HT-29 (cell line): Measurements from ENCODE around the gene PEPD. TPM values are rescaled to one million over a fixed set of nuclear protein-coding genes. Genes with fewer than 3 reads are reported as not detected.
A peak's percentile ranks its signal among the peaks of the same experiment; 100 is the strongest.

Source experiments
- DNase-seq: peaks from one replicate; pipeline ENCODE4 v3.0.0-alpha.2; 2015; ENCODE audit warnings: low spot score
- total RNA-seq: library from RNA; depleted of rRNA; stranded (reverse); fragments of >200 nt; shearing (Covaris generic); gene quantifications from 2 replicates; pipeline ENCODE4 v1.2.3, GENCODE V29; 2014

PEPD gene
- total RNA-seq, 1 experiment from 2014 or later: 66.1 TPM

GRCh38 chr19:33422369-33423180, 99.0 kb downstream of the PEPD start:
- DNase-seq: no peak

DNA sequence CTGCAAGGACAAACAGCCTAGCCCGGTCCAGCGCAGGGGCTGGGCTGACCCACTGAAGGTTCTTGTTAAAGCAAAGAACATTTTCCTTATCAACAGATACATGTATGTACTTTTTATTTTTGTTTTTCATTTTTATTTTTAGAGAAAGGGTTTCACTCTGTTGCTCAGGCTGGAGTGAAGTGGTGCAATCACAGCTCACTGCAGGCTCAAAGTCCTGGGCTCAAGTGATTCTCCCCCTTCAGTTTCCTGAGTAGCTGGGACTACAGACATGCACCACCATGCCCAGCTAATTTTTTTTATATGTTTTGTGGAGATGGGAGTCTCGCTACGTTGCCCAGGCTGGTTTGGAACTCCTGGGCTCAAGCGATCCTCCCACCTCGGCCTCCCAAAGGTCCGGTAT, 100.2 kb downstream of the PEPD start:
- DNase-seq: no peak

DNA sequence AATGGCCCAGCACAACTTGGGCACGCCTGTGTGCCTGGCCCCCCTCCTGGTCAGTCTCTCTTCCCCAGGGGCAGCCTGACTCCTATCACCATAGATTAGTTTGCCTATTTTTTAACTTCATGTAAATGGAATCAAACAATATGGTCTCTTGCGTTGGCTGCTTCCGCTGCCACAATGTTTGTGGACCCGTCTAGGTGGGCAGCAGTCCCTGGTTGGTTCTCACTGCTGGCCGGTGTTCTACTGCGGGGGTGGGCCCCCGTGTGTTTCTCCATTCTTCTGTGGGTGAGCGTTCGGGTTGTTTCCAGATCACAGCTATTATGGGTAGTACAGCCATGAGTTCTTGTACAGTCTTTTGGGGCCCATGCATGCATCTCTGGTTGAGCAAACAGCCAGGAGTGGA, 100.8 kb downstream of the PEPD start:
- no peak for DNase-seq

DNA sequence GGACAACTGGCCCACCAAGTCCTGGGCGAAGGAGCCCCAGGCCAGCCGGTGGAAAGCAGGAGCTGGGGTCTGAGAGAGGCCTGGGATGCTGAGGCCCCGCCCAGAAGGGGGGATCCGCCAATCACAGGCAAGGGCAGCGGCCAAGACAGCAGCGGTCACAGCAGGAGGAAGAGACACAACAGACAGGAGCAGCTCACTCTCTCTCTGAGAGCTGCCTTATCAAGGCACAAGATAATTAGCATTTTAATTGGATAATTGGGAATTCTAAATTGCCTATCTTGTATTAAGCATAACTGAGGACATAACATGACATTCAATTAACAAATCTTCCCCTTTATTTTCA, 101.8 kb downstream of the PEPD start:
- no peak for DNase-seq

GRCh38 chr19:33418871-33419787, 102.5 kb downstream of the PEPD start:
- DNase-seq: no peak

DNA sequence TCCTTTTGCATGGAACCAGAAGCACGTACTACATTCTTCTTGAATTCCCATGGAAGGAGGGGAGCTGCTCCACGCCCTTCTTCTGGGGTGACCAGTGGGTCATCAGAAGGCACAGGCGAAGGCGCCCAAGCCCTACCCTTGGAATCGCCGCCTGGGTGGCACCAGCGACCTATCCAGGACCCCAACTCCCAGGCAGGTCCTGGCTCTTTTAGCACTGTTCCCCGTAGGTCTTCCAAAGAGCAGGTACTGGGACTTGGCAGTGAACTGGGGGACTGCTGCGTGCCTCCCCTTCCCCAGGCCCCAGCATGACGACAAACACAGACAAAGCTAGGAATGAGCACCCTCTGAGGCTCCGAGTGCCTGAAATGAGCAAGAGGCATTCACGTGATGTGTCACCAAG, 103.1 kb downstream of the PEPD start:
- no peak for DNase-seq

GRCh38 chr19:33417751-33418150, 103.8 kb downstream of the PEPD start:
- DNase-seq: no peak

- peak; percentile 93 for DNase-seq
Measured at GRCh38 chr19:33416307-33417215, 105.0 kb downstream of the PEPD start.

DNA sequence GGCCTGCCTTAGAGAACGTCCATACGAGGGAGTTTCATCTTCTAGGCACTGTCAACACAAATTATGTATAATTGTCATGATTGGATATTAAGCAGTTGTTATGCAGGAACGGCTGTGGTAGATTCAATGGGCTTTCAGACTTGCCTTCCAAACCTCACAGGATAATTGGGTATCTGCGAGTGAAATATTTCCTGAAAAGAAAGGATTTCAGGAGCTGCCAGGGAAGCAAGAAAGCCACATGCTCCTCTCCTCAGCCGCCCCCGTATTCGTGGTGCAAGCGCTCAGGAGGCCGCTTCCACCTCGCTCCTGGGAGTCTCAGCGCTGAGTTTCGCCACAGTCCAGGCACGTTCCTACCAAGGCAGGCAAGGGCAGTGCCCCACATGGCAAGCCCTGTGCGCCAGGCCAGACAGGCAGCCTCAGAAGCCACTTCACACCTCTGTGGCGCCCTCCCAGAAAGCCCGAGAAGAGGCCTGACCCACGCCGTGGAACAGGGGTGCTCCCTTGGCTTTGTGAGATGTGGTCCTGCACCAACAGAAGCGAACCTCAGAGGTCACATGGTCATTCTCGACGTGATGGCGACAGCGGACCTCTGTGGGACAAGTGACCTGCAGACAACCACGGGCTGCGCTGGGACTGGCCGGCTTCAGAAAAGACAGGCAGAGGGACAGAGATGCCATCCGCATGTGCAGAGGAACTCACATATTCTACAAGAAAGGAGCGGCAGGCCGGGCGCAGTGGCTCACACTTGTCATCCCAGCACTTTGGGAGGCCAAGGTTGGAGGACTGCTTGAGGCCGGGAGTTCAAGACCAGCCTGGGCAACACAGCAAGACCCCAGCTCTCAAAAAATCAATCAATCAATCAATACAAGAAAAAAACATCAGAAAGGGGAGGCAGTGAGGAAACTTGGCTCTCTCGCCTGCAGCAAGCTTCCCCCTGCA, 106.7 kb downstream of the PEPD start:
- DNase-seq: no peak

DNA sequence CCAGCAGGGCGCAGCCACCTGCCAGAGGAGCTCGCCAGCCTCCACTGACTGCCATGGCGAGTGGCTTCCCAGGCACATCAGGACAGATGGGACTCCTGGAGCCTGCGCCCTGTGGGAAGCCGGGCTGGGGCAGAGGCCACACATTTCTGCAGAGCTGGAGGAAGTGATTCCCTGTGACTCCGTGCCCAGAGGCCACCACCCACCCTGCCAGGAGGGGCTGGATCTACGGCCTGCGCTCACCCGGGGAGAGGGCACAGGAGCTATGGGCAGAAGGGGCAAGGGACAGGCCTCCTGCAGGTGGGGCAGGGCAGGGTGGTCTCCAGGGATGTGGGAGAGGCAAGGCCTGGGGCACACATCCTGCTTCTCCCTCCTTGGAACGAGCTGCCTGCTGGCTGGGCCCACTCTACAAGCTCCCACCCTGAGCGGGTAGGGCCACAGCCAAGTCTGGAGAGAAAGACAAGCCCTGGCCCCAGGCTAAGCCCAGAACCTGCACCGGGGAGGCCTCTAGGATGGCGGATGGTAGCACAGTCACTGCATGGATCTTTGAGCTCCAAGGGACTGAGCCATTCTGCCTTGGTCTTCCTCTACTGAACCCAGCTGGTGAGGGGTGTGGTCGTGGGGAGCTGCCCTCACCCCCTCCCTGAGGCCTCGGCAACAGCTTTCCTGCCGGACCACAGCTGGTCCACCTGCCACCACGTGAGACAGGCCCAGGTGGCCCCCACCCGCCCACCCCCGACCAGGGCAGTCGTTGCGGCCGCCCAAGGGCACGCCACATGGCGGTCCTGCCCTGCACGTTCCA, 107.5 kb downstream of the PEPD start:
- no peak for DNase-seq

GRCh38 chr19:33413426-33413725, 108.2 kb downstream of the PEPD start:
- no peak for DNase-seq

GRCh38 chr19:33412601-33413425, 108.8 kb downstream of the PEPD start:
- DNase-seq: no peak

GRCh38 chr19:33411621-33412180, 109.9 kb downstream of the PEPD start:
- DNase-seq: no peak

- no peak for DNase-seq
Measured at GRCh38 chr19:33410915-33411401, 110.6 kb downstream of the PEPD start.

DNA sequence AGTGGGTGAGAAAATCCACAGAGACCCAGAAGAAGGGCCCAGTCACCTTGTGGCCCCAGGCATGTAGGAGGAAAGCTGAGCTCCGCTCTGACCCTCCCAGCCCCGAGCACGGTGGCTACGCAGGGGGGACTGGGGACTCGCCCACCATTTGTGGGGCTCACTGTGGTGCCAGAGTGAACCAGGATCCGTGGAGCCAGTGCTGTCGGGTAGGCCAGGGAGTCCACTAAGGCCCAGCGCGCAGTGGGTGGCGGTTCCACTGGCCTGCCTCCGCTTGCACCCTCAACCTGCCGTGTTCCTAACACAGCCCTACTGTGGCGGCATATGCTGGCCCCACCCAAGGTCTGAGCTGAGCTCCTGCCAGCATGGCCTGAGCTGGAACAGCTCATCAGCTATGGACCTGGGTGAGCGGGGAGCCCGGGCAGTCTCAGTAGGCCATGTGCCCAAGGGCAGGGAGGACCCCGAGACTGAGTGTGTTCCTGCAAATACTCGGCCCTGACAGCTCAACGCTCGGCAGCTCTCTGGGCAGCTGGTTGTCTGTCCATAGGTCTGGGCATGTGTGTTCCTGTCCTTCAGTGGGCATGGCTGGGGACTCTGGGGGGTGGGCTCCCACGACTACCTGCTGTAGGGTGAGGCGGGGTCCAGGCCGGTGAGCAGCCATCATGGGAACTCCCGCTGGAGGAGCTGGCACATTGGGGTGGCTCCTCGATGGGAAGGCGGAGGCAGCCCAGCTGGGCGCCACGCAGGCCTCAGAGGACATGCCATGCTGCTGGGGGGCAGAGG, 111.5 kb downstream of the PEPD start:
- no peak for DNase-seq

DNA sequence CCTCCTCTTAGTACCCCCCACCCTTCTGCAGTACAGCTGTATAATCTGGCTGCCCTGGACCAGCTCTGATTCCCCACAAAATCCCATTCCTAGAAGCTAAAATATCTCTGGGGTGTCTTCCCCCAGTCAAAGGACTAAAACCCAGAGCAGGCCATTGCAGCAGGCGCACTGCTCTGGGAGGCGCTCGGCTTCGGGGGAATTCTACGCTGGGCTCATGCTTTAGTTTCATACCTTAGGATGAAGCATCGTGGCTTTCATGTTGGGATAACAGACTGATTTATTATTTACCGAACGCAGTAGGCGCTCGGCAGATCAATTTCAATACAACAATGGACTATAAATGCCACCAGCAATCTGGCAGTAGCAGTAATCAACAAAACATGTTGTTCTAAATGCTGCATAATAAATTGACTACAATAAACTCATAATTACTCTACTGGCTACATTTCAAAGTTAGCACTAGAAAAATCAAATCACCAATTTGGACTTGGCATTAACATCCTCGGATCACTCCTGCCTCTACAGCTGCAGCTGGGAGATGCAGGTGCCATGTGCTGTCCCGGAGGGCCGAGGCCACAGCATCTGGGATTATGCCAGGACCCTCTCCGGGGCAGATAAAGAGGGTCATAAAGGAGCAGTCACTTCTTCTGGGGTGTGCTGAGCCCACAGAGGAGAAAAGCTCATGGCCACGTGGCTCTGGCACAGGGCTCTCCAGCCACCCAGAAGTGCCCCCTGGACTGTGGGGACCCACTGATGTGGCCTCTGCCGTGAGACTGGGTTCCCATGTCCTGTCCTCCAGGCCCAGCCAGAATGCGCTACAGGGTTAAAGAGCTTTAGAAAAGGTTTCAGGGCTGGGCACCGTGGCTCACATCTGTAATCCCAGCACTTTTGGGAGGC, 112.8 kb downstream of the PEPD start:
- no peak for DNase-seq

DNA sequence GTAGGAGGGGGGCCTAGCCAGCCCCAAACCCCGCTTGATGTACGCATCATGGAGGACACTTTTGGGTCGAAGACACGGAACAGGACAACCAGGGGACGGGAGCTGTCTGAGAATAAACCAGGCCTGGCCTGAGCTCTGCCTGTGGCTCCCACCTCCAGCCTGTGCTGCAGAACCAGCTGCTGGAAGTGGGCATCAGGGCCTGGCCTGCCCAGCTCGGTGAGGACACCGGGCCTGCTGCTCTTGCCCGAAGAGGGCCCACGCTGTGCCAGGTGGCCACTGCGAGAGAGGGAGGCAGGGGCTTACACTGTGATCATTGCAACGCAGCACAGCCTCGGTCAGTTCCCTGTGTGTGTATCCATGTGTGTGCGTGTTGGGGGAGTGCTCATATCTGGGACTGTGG, 113.5 kb downstream of the PEPD start:
- DNase-seq: no peak
